NCI-H2081 treated with DMSO at 0.1 percent for 48 hours (cell line): ENCODE measurements around the gene HOXD13.

Source experiments
- DNase-seq: peaks from one replicate; lab custom pipeline; 2025; lab: John Stamatoyannopoulos, UW

Gene HOXD13

DNA sequence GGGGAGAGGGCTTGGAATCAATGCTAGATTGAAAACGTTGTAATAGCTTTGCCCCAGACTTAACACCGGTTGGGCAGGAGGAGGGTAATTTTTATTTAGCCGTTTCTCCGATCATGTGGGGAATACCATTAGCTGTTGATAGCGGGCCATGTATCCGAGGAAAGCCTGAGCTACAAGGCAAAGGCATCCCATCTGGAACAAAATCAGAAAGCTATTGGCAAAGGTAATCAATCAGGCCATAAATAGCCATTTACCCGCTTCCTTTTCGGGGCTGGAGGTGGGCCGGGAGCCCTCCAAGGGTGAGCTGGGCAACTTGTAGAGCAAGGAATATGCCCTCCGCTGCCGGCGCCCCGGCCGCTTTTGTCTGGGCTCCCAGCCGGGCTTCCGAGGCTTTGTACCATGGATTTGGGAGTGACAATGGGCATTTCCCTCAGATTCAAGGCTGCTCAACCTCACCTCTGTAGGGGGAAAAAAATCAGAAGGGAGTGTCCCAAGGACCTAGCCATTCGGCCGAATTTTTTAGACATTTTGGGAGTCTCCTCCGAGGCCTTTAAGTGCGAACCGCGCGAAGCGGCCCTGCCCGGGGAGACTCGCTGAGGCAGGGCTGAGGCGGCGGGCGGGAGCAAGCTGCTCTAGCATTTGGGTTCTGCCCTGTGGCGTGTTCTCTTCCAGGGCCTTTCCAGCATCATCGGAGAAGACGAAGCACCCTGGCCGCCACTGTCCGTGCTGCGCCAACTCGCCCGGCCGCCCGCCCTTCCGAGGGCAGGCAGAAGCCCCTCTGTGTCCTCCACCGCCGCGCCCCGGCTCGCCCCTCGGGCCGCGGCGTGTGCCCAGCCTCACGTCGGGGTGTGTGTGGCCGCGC, 28.9 kb downstream of the HOXD13 start:
- no peak for DNase-seq

DNA sequence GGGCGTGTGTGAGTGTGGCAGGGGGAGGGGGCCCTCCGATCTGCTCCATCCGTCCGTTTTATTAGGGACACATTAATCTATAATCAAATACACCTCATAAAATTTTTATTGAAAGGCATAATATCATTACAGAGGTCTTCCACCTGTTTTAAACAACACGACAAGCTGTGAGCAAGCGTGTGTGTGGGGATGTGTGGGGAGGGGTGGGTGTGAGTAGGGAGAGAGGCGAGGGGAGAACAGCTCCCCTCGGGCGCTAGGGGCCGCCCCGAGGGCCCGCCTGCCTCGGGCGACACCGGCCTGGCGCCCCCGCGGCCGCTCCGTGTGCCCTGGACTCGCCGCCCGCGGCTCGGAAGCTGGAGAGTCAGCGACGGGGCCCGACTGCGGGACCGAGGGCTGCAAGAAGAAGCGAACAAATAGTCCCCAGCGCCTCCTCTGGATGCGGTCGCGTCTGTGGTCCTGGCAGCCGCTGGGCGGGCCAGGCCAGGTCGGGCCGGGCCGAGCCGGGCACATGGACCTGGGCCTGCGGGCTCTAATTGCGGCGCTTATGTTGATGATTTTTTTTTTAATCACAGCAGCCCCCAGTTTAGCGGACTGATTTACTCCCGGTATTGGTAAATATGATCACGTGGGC, 29.6 kb downstream of the HOXD13 start:
- no peak for DNase-seq

DNA sequence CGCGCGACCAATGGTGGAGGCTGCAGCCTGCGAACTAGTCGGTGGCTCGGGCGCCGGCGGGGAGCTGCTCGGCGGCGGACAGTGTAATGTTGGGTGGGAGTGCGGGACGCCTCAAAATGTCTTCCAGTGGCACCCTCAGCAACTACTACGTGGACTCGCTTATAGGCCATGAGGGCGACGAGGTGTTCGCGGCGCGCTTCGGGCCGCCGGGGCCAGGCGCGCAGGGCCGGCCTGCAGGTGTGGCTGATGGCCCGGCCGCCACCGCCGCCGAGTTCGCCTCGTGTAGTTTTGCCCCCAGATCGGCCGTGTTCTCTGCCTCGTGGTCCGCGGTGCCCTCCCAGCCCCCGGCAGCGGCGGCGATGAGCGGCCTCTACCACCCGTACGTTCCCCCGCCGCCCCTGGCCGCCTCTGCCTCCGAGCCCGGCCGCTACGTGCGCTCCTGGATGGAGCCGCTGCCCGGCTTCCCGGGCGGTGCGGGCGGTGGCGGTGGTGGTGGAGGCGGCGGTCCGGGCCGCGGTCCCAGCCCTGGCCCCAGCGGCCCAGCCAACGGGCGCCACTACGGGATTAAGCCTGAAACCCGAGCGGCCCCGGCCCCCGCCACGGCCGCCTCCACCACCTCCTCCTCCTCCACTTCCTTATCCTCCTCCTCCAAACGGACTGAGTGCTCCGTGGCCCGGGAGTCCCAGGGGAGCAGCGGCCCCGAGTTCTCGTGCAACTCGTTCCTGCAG, 30.3 kb downstream of the HOXD13 start, which contains the start of gene HOXD9:
TSS of gene HOXD9 (plus strand) at position 37 of the 728 bp plus-strand sequence. CDS start at position 87, 50 bp downstream.
- DNase-seq = no peak

DNA sequence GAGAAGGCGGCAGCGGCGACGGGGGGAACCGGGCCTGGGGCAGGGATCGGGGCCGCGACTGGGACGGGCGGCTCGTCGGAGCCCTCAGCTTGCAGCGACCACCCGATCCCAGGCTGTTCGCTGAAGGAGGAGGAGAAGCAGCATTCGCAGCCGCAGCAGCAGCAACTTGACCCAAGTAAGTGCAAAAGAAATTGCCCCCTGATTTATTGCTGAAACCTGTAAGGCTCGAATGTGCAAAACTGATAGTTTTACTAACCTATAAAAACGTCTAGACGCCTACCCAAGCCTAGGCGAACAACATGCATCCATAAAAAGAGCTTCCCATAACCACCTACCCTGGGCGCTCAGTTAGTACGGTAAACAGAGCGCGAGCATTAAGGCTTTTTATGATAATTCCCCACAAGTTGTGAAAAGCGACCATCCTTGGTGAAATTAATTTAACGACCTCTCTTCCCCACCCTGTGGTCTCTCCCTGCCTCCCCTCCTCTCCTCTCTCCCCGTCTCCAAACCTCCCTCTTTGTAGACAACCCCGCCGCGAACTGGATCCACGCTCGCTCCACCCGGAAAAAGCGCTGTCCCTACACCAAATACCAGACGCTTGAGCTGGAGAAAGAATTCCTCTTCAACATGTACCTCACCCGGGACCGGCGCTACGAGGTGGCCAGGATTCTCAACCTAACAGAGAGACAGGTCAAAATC, 31.0 kb downstream of the HOXD13 start:
- DNase-seq = no peak

DNA sequence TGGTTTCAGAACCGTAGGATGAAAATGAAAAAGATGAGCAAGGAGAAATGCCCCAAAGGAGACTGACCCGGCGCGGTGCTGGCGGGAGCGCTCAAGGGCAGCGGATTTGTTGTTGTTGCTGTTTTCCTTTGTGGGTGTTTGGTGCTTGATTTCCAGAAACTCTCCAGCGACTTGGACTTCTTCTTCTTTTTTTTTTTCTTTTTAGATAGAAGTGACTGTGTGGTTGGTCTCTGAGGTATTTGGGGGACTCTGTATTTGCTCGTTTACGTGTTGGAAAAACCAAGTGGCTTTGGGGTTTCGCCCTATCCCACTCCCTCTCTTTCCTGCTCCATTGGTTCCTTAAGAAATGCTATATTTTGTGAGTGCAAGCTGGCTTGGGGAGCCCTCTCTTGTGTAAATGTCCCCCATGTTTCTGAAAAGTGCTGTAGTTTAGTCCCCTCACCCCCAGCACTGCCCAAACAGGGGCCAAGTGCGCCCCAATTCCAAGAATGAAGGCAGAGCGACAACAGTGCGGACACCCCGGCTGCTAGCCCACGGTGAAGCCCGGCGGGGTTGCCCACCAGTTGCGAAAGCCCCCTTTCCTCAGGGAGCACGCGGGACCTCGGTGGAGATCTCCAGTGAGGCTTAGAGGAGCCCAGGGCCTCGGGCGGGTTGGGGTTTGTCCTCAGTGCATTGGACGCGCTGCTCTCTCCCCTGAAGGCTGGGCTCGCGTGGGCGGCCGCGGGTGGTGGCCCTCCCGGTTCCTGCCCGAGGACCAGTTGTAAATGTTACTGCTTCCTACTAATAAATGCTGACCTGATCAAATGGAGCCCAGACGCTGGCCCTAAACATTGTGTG, 31.8 kb downstream of the HOXD13 start:
- no peak for DNase-seq

DNA sequence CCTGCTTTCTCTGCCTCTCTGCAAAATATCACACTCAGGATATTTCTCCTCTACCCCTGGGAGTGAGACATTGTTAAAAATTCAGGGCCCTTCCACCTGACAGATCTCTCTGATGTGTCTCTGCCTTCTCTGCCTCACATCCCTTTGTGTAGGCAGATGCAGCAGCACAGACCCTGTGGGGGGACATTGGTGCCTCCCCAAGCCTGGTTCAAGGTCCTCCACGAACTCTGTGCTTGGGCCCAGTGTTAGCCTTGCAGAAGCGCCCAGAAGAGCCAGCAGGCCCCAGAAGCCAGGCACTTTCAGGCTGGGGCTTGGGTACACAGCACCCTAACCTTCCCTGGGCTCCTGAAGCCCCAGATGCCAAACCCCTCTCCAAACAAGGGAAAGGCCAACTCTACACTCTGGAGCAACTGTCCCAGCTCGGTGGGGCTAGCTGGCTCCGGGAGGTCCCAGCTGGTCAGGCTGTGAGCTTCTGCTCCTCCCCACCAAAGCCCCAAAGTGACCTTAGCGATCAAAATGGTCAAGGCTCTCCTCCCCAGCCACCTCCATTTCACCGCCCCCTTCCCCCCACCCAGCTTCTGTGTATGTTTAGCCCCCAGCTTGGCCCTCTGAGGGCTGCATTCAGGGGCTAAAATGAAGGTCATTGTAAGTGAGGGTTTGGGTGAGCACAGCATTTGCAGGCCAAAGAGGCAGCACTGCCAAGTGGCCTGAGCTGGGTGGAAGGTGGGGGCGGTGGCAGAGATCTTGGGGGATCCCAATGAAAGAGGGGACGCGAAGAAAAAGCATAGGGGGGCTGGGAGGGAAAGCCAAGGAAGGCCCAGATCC, 32.6 kb downstream of the HOXD13 start:
- DNase-seq = no peak

DNA sequence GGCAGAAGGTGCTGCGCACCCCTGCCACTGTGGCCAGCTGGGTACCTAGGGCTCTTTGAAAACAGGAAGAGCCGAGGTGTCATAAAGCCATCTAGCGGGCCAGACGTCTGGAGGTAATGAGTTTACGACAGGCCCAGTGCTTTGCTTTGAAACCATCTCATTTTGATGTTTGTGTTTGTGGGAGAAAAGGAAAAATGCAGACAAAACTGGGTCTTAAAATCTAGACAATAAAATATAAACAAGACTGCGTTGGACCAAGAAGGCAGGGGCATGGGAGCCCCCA, 33.2 kb downstream of the HOXD13 start:
- DNase-seq = no peak

DNA sequence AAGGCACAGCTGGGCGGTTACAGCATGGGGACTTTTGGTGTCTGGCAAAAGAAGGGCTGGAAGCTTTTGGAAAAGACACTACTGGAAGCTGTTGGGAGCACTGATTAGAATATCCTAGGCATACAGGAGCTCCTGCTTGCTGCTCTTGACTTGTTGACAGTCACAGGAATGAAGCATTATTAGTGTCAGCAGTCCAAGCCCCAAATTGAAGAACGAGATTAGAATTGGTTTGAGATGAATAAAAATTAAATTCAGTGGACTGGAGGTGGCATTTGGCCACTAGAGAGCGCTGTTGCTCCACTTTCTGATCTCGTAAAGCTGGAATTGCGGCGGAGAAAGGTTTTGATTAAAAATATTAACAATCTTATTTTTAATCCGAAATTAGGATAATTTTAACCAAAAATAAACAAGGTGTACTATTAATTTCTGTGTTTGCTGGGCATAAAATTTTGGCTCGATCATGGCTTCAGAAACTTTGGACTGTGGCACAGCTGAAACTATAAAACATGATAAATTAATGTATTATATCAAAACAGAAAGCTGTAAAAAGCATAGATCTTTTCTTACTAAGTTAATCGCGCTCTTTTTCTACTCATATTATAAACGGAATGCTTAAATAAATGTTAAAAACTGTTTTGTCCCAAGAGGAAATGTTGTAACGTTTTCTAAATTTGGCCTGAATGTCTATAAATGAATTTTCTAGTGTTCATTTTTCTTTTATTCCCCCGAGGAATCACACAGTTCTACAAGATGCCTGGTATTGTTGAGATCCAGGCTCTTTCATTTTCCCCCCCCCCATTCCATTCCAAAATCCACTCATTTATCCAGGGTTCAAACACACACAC, 34.6 kb downstream of the HOXD13 start:
- peak; percentile 14 for DNase-seq

DNA sequence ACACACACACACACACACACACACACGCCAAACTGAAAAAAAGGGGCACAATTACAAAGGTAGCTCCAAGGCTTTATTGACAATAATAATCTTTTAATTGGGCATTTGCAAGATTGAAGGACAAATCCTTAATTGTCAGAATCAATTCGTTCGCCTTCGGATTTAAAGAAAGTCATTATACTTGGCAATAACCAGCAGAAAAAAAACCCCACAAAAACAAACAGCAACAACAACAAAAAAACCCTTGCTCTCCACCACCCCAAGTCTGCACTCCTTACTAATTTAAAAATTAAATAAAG, 35.2 kb downstream of the HOXD13 start:
- DNase-seq = no peak

DNA sequence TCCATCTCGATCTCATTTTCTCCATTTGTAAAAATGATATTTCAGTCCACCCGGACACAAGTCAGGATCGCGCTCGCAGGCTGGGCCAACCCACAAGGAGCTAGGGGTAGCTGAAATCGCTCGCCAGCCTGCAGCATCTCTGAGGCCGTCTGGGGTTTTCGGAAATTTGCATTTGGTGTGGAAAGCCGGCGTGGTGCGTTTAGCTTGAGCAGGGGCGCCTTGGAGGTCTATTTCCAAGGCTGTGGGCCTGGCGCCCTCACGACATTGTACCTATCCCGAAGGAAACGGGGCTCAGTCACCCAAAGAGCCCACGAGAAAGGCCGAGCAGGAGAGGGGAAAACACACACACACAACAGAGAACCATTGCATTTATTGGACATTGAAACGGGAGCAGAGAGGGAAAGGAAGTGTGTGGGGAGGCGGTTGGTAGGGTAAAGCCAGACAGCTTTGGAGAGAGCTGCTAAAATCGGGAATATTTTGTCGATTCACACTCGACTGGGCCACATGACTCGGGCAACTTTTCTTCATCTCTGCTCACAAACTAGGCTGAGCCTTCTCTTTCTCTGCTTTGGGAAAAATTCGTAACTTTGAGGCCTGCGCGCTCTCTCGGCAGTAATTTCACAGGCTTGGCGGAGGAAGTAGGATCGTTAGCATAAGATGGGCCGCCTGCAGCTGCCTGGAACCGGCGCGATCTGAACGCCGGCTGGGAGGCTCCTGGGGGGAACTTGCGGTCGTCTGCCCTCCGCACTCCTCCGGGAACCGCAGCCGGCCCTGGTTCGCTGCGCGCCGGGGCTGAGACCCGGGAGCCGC, 35.9 kb downstream of the HOXD13 start:
- DNase-seq = no peak

DNA sequence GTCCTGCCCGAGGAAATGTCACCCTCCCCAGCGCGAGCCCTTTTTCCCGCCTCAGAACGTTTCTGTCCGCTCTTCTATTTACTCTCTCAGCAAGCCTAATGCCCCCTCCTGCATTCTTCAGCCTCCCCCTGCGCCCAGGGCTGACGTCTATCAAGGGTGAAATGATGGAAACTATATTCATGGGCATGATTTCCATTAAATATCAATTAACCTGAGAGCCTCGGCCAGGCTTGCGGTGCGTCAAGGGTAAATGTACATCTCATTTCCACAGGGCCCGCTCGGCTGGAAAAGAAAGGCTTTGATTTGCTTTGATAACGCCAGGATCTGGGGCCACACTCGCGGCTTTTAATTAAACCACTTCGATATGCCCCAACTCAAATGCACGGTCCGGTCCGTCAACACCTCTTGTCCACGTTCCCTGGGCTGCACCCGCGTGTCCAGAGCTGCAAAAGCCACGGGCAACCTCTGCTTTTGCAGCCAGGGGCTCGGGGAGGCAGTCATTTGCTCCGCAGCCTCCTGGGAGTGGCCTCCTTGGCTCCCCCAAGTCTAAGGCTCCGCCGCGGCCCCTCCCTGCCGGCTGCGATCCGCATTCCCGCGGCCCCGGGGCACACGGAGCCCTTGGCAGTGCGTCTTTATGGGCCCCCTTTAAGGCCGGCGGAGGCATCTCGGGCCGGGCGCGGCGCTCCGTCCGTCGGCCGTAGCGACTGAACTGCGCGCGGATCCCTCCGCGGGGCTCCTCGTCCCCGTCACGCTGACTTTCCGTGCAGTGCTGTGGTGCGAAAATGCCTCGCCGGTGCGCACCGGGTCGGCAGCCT, 36.7 kb downstream of the HOXD13 start, which contains the start of gene HOXD8:
TSS of gene HOXD8 (plus strand) at position 724 of the 815 bp plus-strand sequence. CDS start 662 bp downstream, outside the sequence.
- peak; percentile 47 for DNase-seq

DNA sequence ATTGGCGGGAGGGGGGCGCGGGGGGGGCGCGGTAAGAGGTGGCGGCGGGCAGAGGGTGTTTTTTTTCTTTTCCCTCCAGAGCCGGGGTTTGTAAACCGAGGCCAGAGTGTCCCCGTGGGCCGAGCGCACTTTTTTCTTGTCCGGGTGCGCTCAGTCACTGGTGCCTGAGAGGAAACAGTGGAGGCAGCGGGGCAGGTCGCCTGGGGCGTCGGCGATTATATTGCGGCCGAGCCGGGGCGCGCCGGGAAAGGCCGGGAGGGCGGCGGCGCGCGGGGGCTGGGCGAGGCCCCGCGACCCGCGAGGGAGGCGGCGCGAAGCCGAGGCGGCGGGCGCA, 37.3 kb downstream of the HOXD13 start:
- DNase-seq = no peak

DNA sequence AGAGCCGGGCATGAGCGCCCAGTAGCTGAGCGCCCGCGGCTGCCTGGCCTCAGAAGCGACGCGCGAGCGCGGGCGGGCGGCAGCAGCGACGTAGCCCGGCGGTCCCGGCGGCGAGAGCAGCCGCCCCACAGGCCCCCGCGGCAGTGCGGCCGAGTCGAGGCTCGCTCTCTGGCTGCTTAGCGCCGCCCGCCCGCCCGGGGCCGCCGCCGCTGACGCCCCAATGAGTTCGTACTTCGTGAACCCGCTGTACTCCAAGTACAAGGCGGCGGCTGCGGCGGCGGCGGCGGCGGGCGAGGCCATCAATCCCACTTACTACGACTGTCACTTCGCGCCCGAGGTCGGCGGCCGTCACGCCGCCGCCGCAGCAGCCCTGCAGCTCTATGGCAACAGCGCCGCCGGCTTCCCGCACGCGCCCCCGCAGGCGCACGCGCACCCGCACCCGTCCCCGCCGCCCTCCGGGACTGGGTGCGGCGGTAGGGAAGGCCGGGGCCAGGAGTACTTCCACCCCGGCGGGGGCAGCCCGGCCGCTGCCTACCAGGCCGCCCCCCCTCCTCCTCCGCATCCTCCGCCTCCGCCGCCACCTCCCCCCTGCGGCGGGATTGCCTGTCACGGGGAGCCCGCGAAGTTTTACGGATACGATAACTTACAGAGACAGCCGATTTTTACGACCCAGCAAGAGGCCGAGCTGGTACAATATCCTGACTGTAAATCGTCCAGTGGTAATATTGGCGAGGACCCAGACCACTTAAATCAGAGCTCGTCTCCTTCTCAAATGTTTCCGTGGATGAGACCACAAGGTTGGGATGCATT, 37.8 kb downstream of the HOXD13 start:
- DNase-seq = no peak

DNA sequence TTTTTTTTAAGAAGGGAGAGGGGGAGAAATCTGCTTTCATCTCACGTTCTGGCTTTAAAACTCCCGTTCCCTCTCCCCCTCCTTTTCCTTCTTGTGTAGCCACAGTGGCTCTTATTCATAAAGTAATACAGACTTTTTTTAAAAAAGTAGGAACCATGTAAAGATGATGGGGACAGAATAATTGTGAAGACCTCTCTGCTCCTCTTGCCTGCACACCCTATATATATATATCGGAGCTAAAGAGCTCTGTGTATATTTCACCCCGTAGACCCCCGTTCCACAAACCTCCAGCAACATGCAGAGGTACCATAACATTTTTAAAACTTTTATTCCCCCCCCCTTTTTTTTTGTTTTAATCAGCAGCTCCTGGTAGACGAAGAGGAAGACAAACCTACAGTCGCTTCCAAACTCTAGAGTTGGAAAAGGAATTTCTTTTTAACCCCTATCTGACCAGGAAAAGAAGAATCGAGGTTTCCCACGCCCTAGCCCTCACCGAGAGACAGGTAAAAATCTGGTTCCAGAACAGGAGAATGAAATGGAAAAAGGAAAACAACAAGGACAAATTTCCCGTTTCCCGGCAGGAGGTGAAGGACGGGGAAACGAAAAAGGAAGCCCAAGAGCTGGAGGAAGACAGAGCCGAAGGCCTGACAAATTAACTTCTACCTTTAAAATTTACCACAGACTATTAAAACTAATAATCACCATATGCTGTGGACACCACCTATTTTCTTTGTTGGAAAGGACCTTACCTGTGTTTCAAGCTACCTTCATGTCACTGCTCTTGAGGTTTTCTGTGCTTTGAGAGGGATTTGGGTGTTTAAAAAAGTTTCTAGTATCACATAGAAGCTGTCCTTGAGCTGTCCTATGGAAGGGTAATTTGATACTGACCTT, 38.7 kb downstream of the HOXD13 start:
- no peak for DNase-seq

DNA sequence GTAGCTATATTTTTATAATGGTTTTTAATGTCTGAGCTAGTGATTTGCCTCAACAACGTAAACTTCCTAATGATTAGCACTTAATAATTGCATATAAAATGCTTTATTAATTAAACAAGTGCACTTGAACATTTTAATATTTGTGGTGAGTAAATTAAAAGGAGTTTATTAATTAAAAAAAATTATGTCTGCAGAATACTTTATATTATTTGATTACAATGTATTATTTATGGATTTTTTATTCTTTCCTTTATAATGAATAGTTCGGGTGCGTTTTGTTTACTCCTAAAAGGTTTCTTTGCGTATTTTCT, 39.3 kb downstream of the HOXD13 start:
- DNase-seq = no peak
